SK-MEL-5 (cell line): ENCODE measurements around the gene SPRR1B. TPM values are rescaled to one million over a fixed set of nuclear protein-coding genes. Genes with fewer than 3 reads are reported as not detected.
"Not testable (repeated sequence)": the region's sequence is repeated elsewhere in the genome, so short reads cannot be mapped to it uniquely, and the experiment has no call there.

Experiments
- DNase-seq: peaks from one replicate; pipeline ENCODE4 v3.0.0-alpha.2; 2016; ENCODE audit warnings: low read depth, low spot score
- in situ Hi-C: cut with HindIII; loops from 2 replicates; pipeline ENCODE4 v1.10.0; 2016; ENCODE audit warnings: low sequenced_read_pairs, high pct_unique_total_duplicates, low pct_unique_long_range_greater_than_20kb
- total RNA-seq: library from RNA; depleted of rRNA; stranded (reverse); fragments of >200 nt; shearing (Covaris generic); gene quantifications from 2 replicates; pipeline ENCODE4 v1.2.3, GENCODE V29; 2014

Gene SPRR1B
- total RNA-seq, 1 experiment from 2014 or later: not detected

- in situ Hi-C loops: no loop called here
- no peak for DNase-seq
These were observed 2.2 kb upstream of the SPRR1B start for GRCh38 chr1:153028766-153029165.

GRCh38 chr1:153032073-153032472 lies 1.1 kb downstream of the SPRR1B start:
- in situ Hi-C loops: no loop called here
- DNase-seq: no peak

GRCh38 chr1:153032677-153033308 lies 1.8 kb downstream of the SPRR1B start:
- peak; percentile 90 for DNase-seq
- in situ Hi-C loops: no loop called here

GRCh38 chr1:153035211-153035610 lies 4.2 kb downstream of the SPRR1B start:
- no peak for DNase-seq
- in situ Hi-C loops: no loop called here

- in situ Hi-C loops: no loop called here
These were observed 10.1 kb downstream of the SPRR1B start, which contains the start of gene SPRR2D for GRCh38 chr1:153040950-153041631. Gene SPRR2D, minus strand, starts transcription at chr1:153041120. Its CDS starts 774 bp downstream, at chr1:153040346.

GRCh38 chr1:153049211-153049610 lies 18.2 kb downstream of the SPRR1B start:
- in situ Hi-C loops: no loop called here
- DNase-seq: no peak

More at GRCh38 chr1:153040950-153041631, 10.1 kb downstream of the SPRR1B start, which contains the start of gene SPRR2D:
- DNase-seq: peak; percentile 92

GRCh38 chr1:153056111-153056510 lies 25.1 kb downstream of the SPRR1B start:
- in situ Hi-C loops: not testable (repeated sequence)
- peak; percentile 7 for DNase-seq

GRCh38 chr1:153057375-153057774 lies 26.4 kb downstream of the SPRR1B start, which contains the start of gene SPRR2A:
Gene SPRR2A, minus strand, starts transcription at chr1:153057512. Its CDS starts 777 bp downstream, at chr1:153056735.
- in situ Hi-C loops: no loop called here
- DNase-seq: no peak

GRCh38 chr1:153058154-153058553 lies 27.2 kb downstream of the SPRR1B start:
- DNase-seq: peak; percentile 35
- in situ Hi-C loops: no loop called here

GRCh38 chr1:153058826-153059784 lies 28.1 kb downstream of the SPRR1B start:
- DNase-seq: no peak
- in situ Hi-C loops: no loop called here

GRCh38 chr1:153070243-153070642 lies 39.2 kb downstream of the SPRR1B start:
- in situ Hi-C loops: no loop called here
- peak; percentile 3 for DNase-seq

GRCh38 chr1:153071511-153071910 lies 40.5 kb downstream of the SPRR1B start, which contains the start of gene SPRR2B:
Gene SPRR2B, minus strand, starts transcription at chr1:153071611. Its CDS starts 772 bp downstream, at chr1:153070839.
- DNase-seq: no peak
- in situ Hi-C loops: no loop called here

GRCh38 chr1:153072806-153073726 lies 42.1 kb downstream of the SPRR1B start:
- in situ Hi-C loops: no loop called here
- no peak for DNase-seq

GRCh38 chr1:153081736-153082135 lies 50.7 kb downstream of the SPRR1B start:
- DNase-seq: no peak
- in situ Hi-C loops: no loop called here
